Neutrophil (primary cell): ENCODE measurements around the gene RPL37A.
"Not testable (repeated sequence)": the region's sequence is repeated elsewhere in the genome, so short reads cannot be mapped to it uniquely, and the experiment has no call there.

Experiments
- H3K27ac ChIP-seq: fragments of 200-600 bp; sonication (generic); 2 replicates; pipeline ENCODE4 v1.5.1; 2016; ENCODE audit warnings: mild to moderate bottlenecking, moderate library complexity
- H3K27me3 ChIP-seq: fragments of 200-600 bp; sonication (generic); 2 replicates; pipeline ENCODE4 v1.6.0; 2016; ENCODE audit warnings: mild to moderate bottlenecking
- H3K36me3 ChIP-seq: fragments of 200-600 bp; sonication (generic); 2 replicates; pipeline ENCODE4 v1.5.1; 2017
- H3K4me1 ChIP-seq, 2 experiments: fragments of 200-600 bp in 1 of 2; sonication (generic) in 1 of 2; 1 replicate in 1 of 2; 2 replicates in 1 of 2; pipeline versions ENCODE4 v1.5.1 to v1.6.1; 2013 to 2016; ENCODE audit warnings: low read depth in 1 of 2, low read length in 1 of 2, mild to moderate bottlenecking in 1 of 2, moderate library complexity in 1 of 2; ENCODE audit not compliant: control insufficient read depth in 1 of 2, insufficient read depth in 1 of 2
- H3K4me3 ChIP-seq, 2 experiments: fragments of 200-600 bp in 1 of 2; sonication (generic) in 1 of 2; 1 replicate in 1 of 2; 2 replicates in 1 of 2; pipeline ENCODE4 v1.5.1; 2013 to 2016; ENCODE audit warnings: low read depth in 1 of 2, low read length in 1 of 2, mild to moderate bottlenecking in 1 of 2, moderate library complexity in 1 of 2
- H3K9me3 ChIP-seq: fragments of 200-600 bp; sonication (generic); 2 replicates; pipeline ENCODE4 v1.5.1; 2016
- TF ChIP-seq, protein P1 (sequence below): fragments of 200-600 bp; sonication (generic); IDR thresholded peaks from 2 replicates; pipeline ENCODE4 v1.5.1; 2016; ENCODE audit warnings: antibody characterized with exemption

The RPL37A gene

DNA sequence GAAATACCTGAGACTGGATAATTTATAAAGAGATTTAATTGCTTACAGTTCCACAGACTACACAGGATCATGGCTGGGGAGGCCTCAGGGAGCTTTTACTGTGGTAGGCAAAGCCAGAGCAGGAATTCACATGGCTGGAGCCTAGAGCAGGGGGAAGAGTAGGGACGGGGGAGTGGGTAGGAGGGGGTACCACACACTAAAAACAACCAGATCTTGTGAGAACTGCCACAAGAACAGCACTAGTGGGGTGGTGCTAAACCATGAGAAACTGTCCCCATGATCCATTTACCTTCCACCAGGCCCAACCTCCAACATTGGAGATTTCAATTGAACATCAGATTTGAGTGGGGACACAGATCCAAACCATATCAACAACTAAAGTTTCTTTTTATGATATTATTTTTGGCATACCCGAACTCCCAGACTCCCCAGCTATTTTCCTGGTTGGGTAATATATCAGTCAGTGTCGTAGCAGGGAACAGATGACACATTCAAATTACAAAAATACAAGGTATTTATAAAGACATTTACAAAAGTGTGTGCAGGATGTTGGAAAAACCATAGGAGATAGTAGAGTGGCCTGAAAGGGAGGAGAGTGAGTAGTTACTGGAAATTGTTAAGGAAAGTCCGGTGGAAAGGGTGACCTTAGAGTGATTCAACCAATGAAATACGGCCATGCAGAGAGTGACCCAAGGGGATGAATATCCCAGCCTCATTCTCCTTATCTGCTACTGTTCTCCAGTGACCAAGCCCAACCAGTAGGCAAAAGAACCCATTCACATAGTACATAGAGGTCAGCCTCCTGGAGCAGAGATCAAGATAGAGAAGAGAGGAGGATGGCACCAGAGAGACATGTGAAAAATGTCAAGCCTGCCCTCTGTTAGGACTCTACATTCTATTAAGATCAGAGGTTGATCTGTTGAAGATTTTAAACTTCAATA is 8.8 kb downstream of the RPL37A start:
- TF ChIP-seq, protein P1, sequence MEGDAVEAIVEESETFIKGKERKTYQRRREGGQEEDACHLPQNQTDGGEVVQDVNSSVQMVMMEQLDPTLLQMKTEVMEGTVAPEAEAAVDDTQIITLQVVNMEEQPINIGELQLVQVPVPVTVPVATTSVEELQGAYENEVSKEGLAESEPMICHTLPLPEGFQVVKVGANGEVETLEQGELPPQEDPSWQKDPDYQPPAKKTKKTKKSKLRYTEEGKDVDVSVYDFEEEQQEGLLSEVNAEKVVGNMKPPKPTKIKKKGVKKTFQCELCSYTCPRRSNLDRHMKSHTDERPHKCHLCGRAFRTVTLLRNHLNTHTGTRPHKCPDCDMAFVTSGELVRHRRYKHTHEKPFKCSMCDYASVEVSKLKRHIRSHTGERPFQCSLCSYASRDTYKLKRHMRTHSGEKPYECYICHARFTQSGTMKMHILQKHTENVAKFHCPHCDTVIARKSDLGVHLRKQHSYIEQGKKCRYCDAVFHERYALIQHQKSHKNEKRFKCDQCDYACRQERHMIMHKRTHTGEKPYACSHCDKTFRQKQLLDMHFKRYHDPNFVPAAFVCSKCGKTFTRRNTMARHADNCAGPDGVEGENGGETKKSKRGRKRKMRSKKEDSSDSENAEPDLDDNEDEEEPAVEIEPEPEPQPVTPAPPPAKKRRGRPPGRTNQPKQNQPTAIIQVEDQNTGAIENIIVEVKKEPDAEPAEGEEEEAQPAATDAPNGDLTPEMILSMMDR = no peak
- no peak overlapping the region for H3K4me3 ChIP-seq
- H3K4me1 ChIP-seq = no peaks in the 10 kb centered on the region
- peaks cover 33% of the 10 kb centered on the region for H3K36me3 ChIP-seq
- H3K9me3 ChIP-seq = no peaks in the 10 kb centered on the region
- no peak overlapping the region for H3K27ac ChIP-seq
- no peaks in the 10 kb centered on the region for H3K27me3 ChIP-seq

DNA sequence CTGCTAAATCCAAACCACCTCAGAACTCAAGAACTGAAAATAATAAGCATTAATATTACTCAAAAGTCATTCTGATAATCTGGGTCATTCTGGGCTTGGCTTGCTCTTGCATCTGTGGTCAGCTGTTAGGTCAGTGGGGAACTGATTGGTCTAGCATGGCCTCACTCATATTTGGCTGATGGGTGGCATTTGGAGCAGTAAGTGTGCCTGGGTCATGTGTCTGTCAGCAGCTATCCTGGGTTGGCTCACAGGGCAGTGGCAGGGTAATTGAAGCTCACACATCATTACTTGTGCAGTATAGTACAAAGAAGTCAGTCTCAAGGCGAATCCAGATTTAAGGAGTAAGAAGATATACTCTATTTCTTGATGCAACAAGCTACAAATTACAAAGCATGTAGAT is 9.6 kb downstream of the RPL37A start:
- Histone ChIP-seq H3K27ac (no peak overlapping the region), H3K36me3 (peaks cover 25% of the 10 kb centered on the region), H3K4me3 (no peak overlapping the region), H3K4me1 (no peaks in the 10 kb centered on the region), H3K9me3 (no peaks in the 10 kb centered on the region), H3K27me3 (no peaks in the 10 kb centered on the region)
- TF ChIP-seq, protein P1 = no peak

- H3K4me3 ChIP-seq = no peak overlapping the region
- no peak overlapping the region for H3K27ac ChIP-seq
- no peaks in the 10 kb centered on the region for H3K9me3 ChIP-seq
- no peaks in the 10 kb centered on the region for H3K27me3 ChIP-seq
- H3K4me1 ChIP-seq = no peaks in the 10 kb centered on the region
- H3K36me3 ChIP-seq = no peaks in the 10 kb centered on the region
- TF ChIP-seq, protein P1 = no peak
These were observed 18.2 kb downstream of the RPL37A start for GRCh38 chr2:216516730-216517350.

DNA sequence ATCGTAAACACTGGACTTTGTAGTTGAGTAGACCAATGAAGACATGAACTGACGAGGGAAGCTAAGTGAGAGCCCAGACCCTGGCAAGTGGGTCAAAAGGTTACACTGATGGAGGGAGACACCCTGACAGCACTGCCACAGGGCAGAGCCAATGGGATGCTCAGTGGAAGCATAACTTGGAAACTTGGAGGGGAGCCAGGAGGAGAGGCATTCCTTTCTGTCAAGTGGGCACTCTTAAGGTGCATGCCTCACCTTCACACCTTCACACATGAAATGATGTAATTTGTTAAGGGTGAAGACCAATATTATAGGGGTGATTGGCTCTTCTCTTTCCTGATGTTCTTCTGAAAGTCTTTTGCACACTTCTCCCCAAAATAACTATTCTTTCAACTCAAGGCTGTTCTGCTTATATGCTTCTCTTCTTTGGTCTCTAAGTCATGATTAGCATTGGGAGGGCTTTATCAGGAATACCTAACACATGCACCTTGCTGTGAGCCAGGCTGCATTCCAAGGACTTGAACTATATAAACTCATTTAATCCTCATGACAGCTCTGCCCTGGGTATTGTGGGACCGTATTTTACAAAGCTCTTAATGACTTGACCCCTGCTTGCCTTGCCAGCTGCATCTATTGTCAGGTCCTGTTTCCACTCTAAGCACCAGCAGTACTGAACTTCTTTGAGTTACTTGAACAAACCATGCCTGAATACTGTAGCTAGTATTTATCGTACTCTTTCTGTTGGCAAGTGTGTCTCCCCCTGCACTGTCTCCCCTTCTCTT is 19.0 kb downstream of the RPL37A start:
- H3K27me3 ChIP-seq = no peaks in the 10 kb centered on the region
- H3K36me3 ChIP-seq = no peaks in the 10 kb centered on the region
- H3K9me3 ChIP-seq = no peaks in the 10 kb centered on the region
- no peaks in the 10 kb centered on the region for H3K4me1 ChIP-seq
- no peak overlapping the region for H3K27ac ChIP-seq
- TF ChIP-seq, protein P1 = no peak
- H3K4me3 ChIP-seq = no peak overlapping the region

DNA sequence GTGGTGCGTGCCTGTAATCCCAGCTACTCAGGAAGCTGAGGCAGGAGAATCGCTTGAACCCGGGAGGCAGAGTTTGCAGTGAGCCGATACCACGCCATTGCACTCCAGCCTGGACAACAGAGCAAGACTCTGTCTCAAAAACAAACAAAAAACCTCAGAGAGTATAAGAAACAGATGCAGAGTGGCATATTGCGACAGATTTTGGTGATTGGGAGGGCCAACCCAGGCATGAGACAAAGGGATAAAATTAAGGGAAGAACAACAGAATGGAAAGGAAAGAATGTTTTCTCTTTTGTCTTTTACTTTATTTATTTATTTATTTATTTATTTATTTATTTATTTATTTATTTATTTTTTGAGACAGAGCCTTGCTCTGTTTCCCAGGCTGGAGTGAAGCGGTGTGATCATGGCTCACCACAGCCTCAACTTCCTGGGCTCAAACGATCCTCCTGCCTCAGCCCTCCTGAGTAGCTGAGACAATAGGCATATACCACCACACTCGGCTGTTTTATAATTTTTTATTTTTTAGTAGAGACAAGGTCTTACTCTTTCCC is 20.0 kb downstream of the RPL37A start:
- H3K27me3 ChIP-seq, H3K4me3 ChIP-seq: not testable (repeated sequence)

More for the DNA sequence above, 20.0 kb downstream of the RPL37A start:
- not testable (repeated sequence) for H3K36me3 ChIP-seq, H3K9me3 ChIP-seq, H3K27ac ChIP-seq, H3K4me1 ChIP-seq
